GM10847 (cell line): ENCODE data around the gene ATF4.

Experiments used
- POLR2A ChIP-seq: IDR thresholded peaks from 2 replicates; pipeline ENCODE4 v1.6.1; 2011; ENCODE audit not compliant: insufficient read length; ENCODE audit errors: extremely low read depth

ATF4 gene

DNA sequence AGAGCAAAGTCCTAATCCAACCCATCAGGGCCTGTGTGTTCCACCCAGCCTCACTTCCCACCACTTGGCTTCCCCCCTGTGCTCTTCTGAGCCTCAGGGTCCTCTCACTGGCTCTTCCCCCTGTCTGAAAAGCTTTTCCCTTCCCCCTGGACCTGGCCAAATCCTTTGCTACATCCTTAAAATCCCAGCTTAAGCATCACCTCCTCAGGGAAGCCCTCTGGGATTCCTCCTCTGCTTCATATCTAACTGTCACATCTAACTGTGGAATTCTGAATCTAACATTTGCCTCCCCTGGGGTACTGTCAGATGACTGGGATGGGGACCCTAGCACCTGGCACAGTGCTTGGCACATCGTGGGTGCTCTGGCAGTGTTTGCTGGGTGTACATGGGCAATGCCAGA lies 51.2 kb downstream of the ATF4 start:
- no peak for TF ChIP-seq POLR2A
